Ovary (tissue), 3 donors: ENCODE data around the gene RYR3.

Source experiments
- EP300 ChIP-seq: sonication (generic); formaldehyde crosslinking; IDR thresholded peaks from one replicate; pipeline ENCODE4 v1.6.1; 2017; ENCODE audit warnings: antibody characterized with exemption
- POLR2A ChIP-seq: fragments of 450-650 bp; IDR thresholded peaks from one replicate; pipeline ENCODE4 v1.6.1; 2017; ENCODE audit warnings: antibody characterized with exemption, mild to moderate bottlenecking, moderate library complexity
- TF ChIP-seq, protein P1 (sequence below), 3 donors: fragments of 450-650 bp in 2 of 3; fragments of 200-600 bp in 1 of 3; IDR thresholded peaks; one replicate each; pipeline versions ENCODE4 v1.5.1 to v1.8.0; 2016 to 2022; ENCODE audit warnings: antibody characterized with exemption in 3 of 3, mild to moderate bottlenecking in 1 of 3
- donor health status: DM: no; HTN: no; CAD: no.

DNA sequence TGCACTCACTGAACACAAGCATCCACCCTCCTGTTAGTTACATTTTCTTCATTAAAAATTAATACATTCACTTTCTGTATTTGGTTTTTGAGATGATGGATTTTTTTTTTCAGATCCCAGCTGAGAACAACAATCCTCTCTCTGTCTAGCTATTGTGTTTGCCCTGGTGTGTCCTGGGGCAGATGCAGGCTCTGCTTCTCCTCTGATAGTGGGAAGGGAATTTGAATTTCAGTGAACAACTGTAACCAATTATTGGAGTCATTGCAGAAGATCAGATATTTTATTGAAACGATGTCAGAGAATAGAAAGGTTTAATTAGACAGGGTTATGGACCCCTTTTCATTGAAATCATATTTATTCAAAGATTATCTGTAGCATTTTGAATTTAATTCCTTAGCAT, 33.1 kb upstream of the RYR3 start:
- TF ChIP-seq, protein P1, sequence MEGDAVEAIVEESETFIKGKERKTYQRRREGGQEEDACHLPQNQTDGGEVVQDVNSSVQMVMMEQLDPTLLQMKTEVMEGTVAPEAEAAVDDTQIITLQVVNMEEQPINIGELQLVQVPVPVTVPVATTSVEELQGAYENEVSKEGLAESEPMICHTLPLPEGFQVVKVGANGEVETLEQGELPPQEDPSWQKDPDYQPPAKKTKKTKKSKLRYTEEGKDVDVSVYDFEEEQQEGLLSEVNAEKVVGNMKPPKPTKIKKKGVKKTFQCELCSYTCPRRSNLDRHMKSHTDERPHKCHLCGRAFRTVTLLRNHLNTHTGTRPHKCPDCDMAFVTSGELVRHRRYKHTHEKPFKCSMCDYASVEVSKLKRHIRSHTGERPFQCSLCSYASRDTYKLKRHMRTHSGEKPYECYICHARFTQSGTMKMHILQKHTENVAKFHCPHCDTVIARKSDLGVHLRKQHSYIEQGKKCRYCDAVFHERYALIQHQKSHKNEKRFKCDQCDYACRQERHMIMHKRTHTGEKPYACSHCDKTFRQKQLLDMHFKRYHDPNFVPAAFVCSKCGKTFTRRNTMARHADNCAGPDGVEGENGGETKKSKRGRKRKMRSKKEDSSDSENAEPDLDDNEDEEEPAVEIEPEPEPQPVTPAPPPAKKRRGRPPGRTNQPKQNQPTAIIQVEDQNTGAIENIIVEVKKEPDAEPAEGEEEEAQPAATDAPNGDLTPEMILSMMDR (IDR thresholded peaks at IDR 0.05): no peak
- TF ChIP-seq EP300: no peak
- no peak for TF ChIP-seq POLR2A
